ENCODE data around the gene PDE11A.
A peak's percentile ranks its signal among the peaks of the same experiment; 100 is the strongest.

PDE11A gene

DNA sequence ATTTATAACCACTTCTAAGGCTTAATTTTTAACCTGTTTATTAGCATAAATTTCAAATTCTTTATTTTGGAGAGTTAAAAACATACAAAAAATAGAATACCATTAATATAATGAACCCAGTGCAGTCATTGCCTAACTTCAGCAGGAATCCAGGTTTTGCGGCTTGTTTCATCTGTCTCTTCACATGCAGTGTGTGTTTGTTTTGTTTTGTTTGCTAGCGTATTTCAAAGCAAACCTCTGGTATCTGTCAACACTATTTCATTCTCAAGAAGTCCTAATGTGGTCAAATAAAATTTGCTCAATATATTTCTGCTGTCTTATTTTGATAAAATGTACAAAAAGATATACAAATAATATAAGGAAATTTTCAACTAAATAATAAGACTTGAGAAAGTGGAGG is 351.5 kb downstream of the PDE11A start:
- DNase-seq: no peak

GRCh38 chr2:177717831-177718618 is 354.6 kb downstream of the PDE11A start:
- DNase-seq: no peak

DNA sequence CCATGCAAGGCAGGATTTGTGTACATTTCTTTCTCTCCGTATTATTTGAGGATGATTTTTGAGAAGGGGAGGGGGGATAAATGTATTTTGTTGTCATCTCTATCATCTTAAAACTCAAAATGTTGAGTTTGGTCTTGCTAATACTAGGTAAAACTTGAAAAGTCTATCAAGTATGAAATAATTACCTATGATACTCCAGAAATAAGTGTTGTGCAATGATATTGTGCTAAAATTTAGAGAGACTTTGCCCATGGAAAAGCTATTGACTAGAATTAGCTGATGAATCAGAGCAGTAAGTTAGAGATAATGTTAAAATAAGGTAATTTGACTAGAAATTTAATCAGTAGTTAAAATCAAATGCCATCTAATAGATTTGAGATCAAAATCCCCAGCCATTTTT is 356.1 kb downstream of the PDE11A start:
- no peak for DNase-seq

GRCh38 chr2:177715771-177716170 is 356.8 kb downstream of the PDE11A start:
- no peak for DNase-seq

DNA sequence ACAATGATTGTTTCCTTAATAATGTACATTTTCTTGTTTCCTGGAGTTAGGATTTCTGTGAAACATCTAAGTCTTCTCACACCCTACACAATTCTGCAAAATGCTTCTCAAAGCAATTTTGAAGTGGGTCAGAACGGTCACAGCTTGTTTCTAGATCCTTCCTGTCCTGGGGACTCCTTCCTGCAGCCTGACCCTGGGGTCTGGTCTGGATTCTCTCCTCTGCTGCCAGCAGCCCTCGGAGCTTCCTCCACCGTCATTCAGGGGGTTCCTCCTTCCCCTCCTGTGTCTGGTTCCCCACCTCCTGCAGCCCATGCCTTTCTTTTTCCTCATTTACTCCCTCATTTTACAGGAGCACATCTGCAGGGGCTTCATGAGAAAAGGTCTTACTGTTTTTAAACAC is 357.9 kb downstream of the PDE11A start:
- DNase-seq: no peak

DNA sequence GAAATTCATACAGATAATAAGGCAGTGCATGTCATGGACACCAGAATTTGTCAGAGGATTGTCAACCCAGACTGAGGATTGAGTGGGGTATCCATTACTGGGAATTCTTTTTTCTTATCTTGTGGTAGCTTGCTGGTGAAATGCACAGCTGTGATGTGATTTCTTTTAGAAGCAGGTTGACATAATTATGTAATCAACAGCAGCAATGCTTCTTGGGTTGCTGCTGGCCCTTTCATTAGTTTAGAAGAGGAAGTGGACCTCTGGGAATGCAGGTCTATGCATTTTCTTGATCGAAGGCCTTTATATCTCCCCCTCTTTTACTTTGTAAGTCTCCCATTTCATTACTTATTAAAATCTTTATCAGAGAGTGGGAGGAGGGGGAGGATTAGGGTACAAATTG is 360.1 kb downstream of the PDE11A start:
- no peak for DNase-seq

DNA sequence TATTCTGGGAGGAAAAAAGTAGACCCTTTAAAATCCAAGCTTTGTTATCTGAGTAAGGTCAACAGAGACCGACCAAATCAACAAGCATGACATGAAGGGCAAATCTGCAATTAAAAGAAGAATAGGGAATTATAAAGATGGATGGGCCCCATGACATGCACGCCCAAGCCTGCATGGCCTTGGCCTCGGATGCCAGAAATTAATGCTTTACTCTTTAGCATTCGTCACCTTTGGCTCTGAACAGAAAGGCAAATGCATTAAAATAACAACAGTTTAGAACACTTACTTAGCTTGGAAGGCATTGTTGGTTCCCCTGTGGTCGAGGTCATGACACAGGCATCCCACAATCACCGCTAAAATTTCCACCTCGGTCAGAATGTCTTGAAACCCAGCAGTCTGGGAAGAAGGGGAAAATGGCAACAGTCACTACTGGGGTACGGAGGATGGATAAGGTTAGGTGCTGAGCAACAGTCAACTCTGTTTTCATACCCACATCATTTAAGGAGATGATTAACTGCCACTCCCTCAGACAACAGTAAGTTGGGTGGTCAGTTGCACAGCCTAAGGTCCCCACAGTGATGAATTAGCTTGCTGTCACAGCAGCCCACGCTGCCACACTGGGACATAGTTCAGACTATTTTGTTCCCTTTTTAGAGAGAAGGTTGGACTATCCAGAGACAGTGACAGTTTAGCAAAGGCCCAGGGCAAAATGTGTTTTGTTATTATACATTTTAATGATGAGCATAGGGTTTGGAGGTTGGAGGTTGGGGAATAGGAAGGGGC is 360.9 kb downstream of the PDE11A start:
- no peak for DNase-seq

DNA sequence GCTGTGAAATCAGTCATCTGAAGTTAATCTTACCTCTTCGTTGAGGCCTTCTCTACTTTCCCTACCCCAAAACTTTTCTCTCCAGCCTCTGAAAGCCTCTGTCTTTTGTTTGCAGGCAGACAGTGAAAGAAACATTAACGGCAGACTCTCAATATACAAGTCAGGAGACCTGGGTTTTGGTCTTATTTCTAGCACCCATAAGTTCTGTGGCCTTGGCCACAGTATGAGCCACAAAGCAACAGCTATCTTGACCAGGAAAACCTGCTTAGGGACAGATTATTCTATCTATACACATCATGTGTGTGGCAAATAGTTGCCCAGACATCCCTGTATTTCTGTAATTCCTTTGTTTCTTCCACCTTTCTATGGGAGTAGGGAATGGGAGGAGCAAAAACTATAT is 361.7 kb downstream of the PDE11A start:
- DNase-seq: no peak

DNA sequence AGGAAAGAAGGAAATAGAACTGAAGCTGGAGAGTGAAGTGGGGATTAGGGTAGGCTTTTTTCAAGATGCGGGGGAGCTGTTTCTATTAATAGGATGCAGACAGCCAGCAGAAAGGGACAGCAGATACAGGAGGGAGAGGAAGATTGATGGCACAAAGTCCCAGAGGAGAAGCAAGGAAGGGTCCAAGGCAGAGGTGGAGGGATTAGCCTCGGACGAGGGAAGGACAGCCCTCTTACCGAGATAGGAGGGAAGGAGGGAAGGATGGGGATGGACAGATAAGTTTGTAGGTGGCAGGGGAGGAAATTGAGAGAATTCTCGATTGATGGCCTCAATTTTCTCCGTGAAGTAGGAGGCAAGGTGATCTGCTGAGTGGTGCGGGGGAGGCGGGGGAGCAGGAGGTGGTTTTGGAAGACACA is 362.6 kb downstream of the PDE11A start:
- DNase-seq: no peak

- DNase-seq: no peak
These were observed 363.7 kb downstream of the PDE11A start for GRCh38 chr2:177708660-177709444.

- no peak for DNase-seq
These were observed 364.5 kb downstream of the PDE11A start for GRCh38 chr2:177708106-177708505.

- no peak for DNase-seq
These were observed 366.9 kb downstream of the PDE11A start for GRCh38 chr2:177705511-177706173.

DNA sequence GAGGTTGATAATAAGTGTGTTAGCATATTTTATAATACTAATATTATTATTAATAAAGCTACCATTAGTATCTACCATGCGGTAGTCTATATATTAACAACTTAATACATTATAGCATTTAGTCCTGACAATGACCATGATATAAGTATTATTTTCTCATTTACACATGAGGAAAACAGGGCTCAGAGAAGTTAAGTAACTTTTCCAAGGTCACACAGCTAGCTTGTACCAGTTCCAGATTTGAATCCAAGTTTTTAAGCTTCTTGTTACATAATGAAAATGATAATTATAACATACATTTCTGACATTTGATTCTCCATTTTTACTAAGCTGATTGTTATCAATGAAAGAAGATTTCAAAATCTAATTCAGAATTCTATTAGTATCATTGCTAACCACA is 369.4 kb downstream of the PDE11A start:
- no peak for DNase-seq

- no peak for DNase-seq
These were observed 374.3 kb downstream of the PDE11A start for GRCh38 chr2:177698281-177698680.

- DNase-seq: no peak
These were observed 378.2 kb downstream of the PDE11A start for GRCh38 chr2:177694348-177694747.

GRCh38 chr2:177693658-177694339 is 378.8 kb downstream of the PDE11A start:
- no peak for DNase-seq

- peak; percentile 57 for DNase-seq
These were observed 379.8 kb downstream of the PDE11A start for GRCh38 chr2:177692783-177693269.

DNA sequence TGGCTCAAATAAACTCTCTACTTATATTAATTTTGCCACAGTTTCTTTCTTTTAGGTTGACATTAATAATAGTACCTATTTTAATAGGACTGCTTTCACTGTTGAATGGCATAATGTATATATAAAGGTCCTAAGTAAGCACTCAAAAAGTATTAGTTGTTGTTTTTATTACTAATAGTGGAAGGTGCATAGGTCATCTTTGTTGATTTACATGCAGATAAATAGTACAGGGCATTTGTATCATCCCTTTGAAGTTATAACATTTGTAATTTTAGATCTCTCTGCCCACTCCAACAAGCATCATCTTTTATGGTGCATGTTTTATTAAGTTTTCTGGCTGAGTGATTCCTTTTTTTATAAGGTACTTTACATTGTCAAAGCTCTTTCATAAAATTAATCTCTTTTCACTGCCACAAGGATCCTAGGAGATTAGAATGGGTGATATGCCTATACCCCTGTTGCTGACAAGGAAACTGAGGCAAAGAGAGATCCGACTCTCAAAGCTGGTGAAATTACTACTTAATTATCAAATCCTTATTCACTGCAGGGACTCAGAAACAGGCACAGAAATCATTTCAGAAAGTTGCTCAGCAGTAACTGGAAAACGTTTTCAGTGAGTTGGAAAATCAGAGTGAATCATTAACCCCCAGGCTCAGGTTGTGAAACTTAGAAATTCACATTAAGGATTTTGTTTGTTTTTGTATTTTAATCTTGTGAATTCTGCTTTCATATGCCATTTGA is 380.4 kb downstream of the PDE11A start:
- no peak for DNase-seq

DNA sequence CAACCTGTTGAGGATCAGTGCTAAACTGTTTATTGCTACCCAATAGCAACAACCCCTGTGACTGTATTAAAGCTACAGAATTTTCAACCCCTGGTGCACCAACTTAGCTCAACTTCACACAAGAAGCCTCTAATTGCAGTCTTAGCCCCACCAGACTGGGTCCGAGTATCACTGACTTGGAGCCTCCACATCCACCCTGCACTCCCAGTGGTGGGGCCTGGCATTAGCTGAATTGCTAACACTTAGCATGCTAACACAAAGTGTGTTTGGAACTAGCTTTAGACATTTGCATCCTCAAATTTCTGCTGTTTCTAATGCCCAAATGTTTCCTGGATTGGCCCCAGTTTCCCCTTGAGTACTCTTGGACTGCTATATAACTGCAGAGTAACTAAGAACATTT is 381.4 kb downstream of the PDE11A start:
- DNase-seq: no peak

DNA sequence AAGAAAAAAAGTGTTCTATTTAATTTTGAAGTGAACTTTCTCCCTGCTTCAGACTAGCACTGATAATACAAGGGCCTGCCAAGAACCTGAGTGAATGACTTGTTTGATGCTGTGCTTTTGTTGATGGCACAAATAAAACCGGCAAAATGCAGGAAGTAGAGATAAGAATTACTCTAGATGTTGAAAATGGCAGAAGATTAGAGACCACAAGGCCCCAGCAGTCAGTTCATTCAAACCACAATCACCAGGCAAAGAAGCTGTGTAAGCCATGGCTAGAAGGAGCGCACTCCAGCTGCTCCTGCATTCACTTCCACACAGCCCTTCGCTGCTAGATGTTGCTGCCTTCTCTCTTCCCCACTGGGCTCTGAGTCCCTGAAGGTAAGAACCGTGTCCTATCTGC is 383.0 kb downstream of the PDE11A start:
- DNase-seq: no peak

GRCh38 chr2:177688844-177689243 is 383.7 kb downstream of the PDE11A start:
- DNase-seq: no peak
